Activated T-cell treated with anti-CD3 and anti-CD28 coated beads, Interleukin-2, amount 50 U/mL, for 4 hours (primary cell): Measurements from ENCODE around the gene ATG4D. TPM values are rescaled to one million over a fixed set of nuclear protein-coding genes. Genes with fewer than 3 reads are reported as not detected.
"Not testable (repeated sequence)": the region's sequence is repeated elsewhere in the genome, so short reads cannot be mapped to it uniquely, and the experiment has no call there.

Source experiments
- ATAC-seq, 2 donors: fragments of 200-7000 bp; cut with Tn5 transposase; one replicate each; pipeline ENCODE4 v1.10.0; 2021
- DNase-seq: peaks from one replicate; pipeline ENCODE4 v3.0.0-alpha.2; 2020
- H3K27me3 Mint-ChIP-seq: one replicate; pipeline ENCODE4 v1.8.0; 2021; ENCODE audit warnings: low read depth, mixed read lengths
- H3K36me3 Mint-ChIP-seq: one replicate; pipeline ENCODE4 v1.8.0; 2022; ENCODE audit warnings: mixed read lengths; ENCODE audit not compliant: insufficient read depth
- H3K4me1 Mint-ChIP-seq: one replicate; pipeline ENCODE4 v1.8.0; 2021; ENCODE audit warnings: low read depth, mixed read lengths
- H3K4me3 Mint-ChIP-seq: one replicate; pipeline ENCODE4 v1.8.0; 2021; ENCODE audit warnings: mild to moderate bottlenecking, moderate library complexity, mixed read lengths
- H3K9me3 Mint-ChIP-seq: one replicate; pipeline ENCODE4 v1.8.0; 2021; ENCODE audit warnings: mixed read lengths
- total RNA-seq, 3 donors: library from RNA; stranded (reverse); gene quantifications; one replicate each; pipeline ENCODE4 v1.2.1, GENCODE V29; 2021

The ATG4D gene
- total RNA-seq, 3 donors from 2014 or later = 36.3 to 47.1 (median 39.9) TPM

GRCh38 chr19:10568062-10568825 lies 24.5 kb downstream of the ATG4D start:
- ATAC-seq (peak; percentile 20 to 23), DNase-seq (peak; percentile 41)
- H3K4me3 Mint-ChIP-seq = peak overlapping the region; percentile 91
- peaks cover 46% of the 10 kb centered on the region for H3K4me1 Mint-ChIP-seq
- H3K36me3 Mint-ChIP-seq = peaks cover 3% of the 10 kb centered on the region
- H3K27me3 Mint-ChIP-seq = no peaks in the 10 kb centered on the region
- no peaks in the 10 kb centered on the region for H3K9me3 Mint-ChIP-seq

GRCh38 chr19:10568826-10569651 lies 25.3 kb downstream of the ATG4D start, which contains the start of gene CDKN2D:
CDKN2D (minus strand) TSS chr19:10568979; CDS start chr19:10568653, 326 bp downstream.
- ATAC-seq (peak; percentile 78 to 80), DNase-seq (peak; percentile 100)
- Mint-ChIP-seq H3K4me3 (peak within 1 kb of the TSS; percentile 91), H3K36me3 (peaks cover 3% of the 10 kb centered on the region), H3K4me1 (peaks cover 46% of the 10 kb centered on the region), H3K9me3 (no peaks in the 10 kb centered on the region), H3K27me3 (no peaks in the 10 kb centered on the region)

GRCh38 chr19:10573793-10574192 lies 30.1 kb downstream of the ATG4D start:
- H3K4me1 Mint-ChIP-seq = peaks cover 14% of the 10 kb centered on the region
- not testable (repeated sequence) for H3K36me3 Mint-ChIP-seq, DNase-seq, H3K4me3 Mint-ChIP-seq, ATAC-seq, H3K27me3 Mint-ChIP-seq, H3K9me3 Mint-ChIP-seq

- Mint-ChIP-seq H3K9me3 (no peaks in the 10 kb centered on the region), H3K4me3 (no peak overlapping the region), H3K27me3 (no peaks in the 10 kb centered on the region), H3K4me1 (peaks cover 8% of the 10 kb centered on the region), H3K36me3 (no peaks in the 10 kb centered on the region)
- DNase-seq = no peak
- ATAC-seq = no peak
Observed at GRCh38 chr19:10574462-10574861, 30.8 kb downstream of the ATG4D start.

GRCh38 chr19:10575011-10575716 lies 31.5 kb downstream of the ATG4D start:
- no peak for ATAC-seq
- no peak overlapping the region for H3K4me3 Mint-ChIP-seq

GRCh38 chr19:10577951-10578350 lies 34.2 kb downstream of the ATG4D start:
- no peak for DNase-seq
- Mint-ChIP-seq H3K27me3 (no peaks in the 10 kb centered on the region), H3K36me3 (no peaks in the 10 kb centered on the region), H3K9me3 (no peaks in the 10 kb centered on the region), H3K4me1 (peaks cover 7% of the 10 kb centered on the region), H3K4me3 (no peak overlapping the region)
- ATAC-seq = no peak

More at GRCh38 chr19:10575011-10575716, 31.5 kb downstream of the ATG4D start:
- Mint-ChIP-seq H3K27me3 (no peaks in the 10 kb centered on the region), H3K4me1 (peaks cover 7% of the 10 kb centered on the region), H3K9me3 (no peaks in the 10 kb centered on the region), H3K36me3 (no peaks in the 10 kb centered on the region)
- no peak for DNase-seq

- Mint-ChIP-seq H3K4me3 (no peak overlapping the region), H3K4me1 (peaks cover 15% of the 10 kb centered on the region), H3K36me3 (no peaks in the 10 kb centered on the region), H3K9me3 (no peaks in the 10 kb centered on the region), H3K27me3 (no peaks in the 10 kb centered on the region)
- ATAC-seq (peak; percentile 92), DNase-seq (peak; percentile 90)
Observed at GRCh38 chr19:10580979-10581631, 37.4 kb downstream of the ATG4D start.

- Mint-ChIP-seq H3K9me3 (no peaks in the 10 kb centered on the region), H3K36me3 (no peaks in the 10 kb centered on the region), H3K4me3 (no peak overlapping the region), H3K27me3 (peaks cover 4% of the 10 kb centered on the region), H3K4me1 (peaks cover 15% of the 10 kb centered on the region)
- ATAC-seq (no peak), DNase-seq (no peak)
Observed at GRCh38 chr19:10582091-10582490, 38.4 kb downstream of the ATG4D start.

- H3K4me1 Mint-ChIP-seq = peaks cover 21% of the 10 kb centered on the region
- ATAC-seq (no peak), DNase-seq (no peak)
- H3K9me3 Mint-ChIP-seq = peaks cover 6% of the 10 kb centered on the region
- H3K4me3 Mint-ChIP-seq = no peak overlapping the region
- H3K36me3 Mint-ChIP-seq = peaks cover 3% of the 10 kb centered on the region
- H3K27me3 Mint-ChIP-seq = peaks cover 11% of the 10 kb centered on the region
Observed at GRCh38 chr19:10583036-10583776, 39.5 kb downstream of the ATG4D start.

- peaks cover 6% of the 10 kb centered on the region for H3K9me3 Mint-ChIP-seq
- ATAC-seq = no peak
- peaks cover 15% of the 10 kb centered on the region for H3K4me1 Mint-ChIP-seq
- H3K27me3 Mint-ChIP-seq = peaks cover 11% of the 10 kb centered on the region
- peaks cover 3% of the 10 kb centered on the region for H3K36me3 Mint-ChIP-seq
- no peak overlapping the region for H3K4me3 Mint-ChIP-seq
- no peak for DNase-seq
Observed at GRCh38 chr19:10586396-10586795, 42.7 kb downstream of the ATG4D start.

- Mint-ChIP-seq H3K4me1 (peaks cover 14% of the 10 kb centered on the region), H3K4me3 (no peak within 1 kb of the TSS), H3K9me3 (peaks cover 6% of the 10 kb centered on the region), H3K27me3 (peaks cover 11% of the 10 kb centered on the region), H3K36me3 (peaks cover 3% of the 10 kb centered on the region)
- DNase-seq (no peak), ATAC-seq (no peak)
Observed at GRCh38 chr19:10587022-10587838, 43.5 kb downstream of the ATG4D start, which contains the start of gene AP1M2. AP1M2 (minus strand) TSS chr19:10587312; CDS start chr19:10587231, 81 bp downstream.

GRCh38 chr19:10587839-10588150 lies 44.1 kb downstream of the ATG4D start:
- H3K36me3 Mint-ChIP-seq = peaks cover 3% of the 10 kb centered on the region
- peaks cover 14% of the 10 kb centered on the region for H3K4me1 Mint-ChIP-seq
- no peak for DNase-seq
- ATAC-seq = no peak
- peaks cover 6% of the 10 kb centered on the region for H3K9me3 Mint-ChIP-seq
- no peak overlapping the region for H3K4me3 Mint-ChIP-seq
- peaks cover 11% of the 10 kb centered on the region for H3K27me3 Mint-ChIP-seq

GRCh38 chr19:10593148-10593547 lies 49.4 kb downstream of the ATG4D start:
- H3K4me1 Mint-ChIP-seq = peaks cover 15% of the 10 kb centered on the region
- no peaks in the 10 kb centered on the region for H3K36me3 Mint-ChIP-seq
- no peak overlapping the region for H3K4me3 Mint-ChIP-seq
- DNase-seq (no peak), ATAC-seq (no peak)
- peaks cover 7% of the 10 kb centered on the region for H3K27me3 Mint-ChIP-seq
- H3K9me3 Mint-ChIP-seq = no peaks in the 10 kb centered on the region
